ENCODE results near the gene B3GALT4.

Gene B3GALT4

DNA sequence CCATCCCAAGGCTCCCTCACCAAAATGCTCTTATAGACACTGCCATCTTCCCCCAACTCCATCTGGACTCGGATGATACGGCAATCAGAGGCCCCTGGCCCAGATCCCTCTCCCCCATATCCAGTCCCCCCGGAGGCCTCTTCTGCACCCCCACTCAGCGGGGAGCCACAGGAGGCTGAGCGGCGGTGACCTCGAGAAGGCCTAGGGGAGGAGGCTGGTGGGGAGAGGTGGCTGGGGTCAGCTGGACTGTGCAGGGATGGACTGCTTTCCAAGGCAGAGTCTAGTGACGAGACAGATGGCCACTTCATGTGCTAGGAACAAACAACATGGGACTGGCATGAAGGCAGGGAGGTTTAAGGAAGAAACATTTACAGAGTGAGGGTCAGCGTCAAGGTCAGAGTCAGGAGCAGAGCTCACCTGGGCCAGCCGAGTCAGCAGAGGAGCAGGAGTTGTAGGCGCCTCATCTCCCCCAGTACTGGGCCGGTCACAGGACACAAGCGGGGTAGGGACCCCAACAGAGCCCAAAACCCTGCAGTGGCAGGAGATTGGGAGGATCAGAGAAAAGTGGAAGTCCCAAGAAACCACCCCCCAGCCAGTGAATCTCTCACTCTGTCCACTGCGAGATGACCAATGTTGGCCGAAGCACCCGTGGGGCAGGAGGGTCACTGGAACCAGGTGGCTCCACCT lies 16.2 kb downstream of the B3GALT4 start:
- no peak for DNase-seq

DNA sequence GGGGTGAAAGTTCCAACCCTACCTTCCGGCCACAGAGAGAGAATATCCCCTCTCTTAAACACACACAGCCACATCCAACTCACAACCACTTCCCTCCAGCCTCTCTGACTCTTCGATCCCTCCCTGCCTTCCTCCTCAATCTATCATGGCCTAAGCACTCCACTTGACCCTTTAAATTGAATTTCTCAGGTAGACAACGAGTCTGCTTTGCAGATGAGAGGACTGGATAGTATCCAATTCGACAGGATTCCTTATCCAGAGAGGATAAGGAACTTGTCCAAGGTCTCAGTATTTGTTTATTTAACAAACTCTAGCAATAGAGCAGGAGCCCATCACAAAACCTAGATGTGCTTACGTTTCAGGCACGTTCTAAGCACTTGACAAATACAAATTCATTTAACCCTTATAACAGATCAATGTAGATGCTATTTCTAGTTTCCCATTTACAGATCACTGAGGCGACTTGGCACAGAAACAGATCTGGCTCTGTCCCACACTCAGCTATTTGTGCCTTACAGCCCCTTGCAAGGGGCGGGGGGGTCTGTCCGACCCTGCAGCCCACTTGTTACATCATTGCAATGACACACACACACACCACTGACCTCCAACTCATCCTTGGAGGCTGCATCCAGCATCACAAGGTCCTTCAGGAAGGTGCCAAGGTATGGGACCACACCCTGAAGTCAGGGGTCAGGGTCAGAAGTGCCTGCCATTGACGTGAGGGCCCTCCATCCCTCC lies 17.3 kb downstream of the B3GALT4 start:
- no peak for DNase-seq

GRCh38 chr6:33295621-33296369 lies 18.9 kb downstream of the B3GALT4 start:
- no peak for DNase-seq

DNA sequence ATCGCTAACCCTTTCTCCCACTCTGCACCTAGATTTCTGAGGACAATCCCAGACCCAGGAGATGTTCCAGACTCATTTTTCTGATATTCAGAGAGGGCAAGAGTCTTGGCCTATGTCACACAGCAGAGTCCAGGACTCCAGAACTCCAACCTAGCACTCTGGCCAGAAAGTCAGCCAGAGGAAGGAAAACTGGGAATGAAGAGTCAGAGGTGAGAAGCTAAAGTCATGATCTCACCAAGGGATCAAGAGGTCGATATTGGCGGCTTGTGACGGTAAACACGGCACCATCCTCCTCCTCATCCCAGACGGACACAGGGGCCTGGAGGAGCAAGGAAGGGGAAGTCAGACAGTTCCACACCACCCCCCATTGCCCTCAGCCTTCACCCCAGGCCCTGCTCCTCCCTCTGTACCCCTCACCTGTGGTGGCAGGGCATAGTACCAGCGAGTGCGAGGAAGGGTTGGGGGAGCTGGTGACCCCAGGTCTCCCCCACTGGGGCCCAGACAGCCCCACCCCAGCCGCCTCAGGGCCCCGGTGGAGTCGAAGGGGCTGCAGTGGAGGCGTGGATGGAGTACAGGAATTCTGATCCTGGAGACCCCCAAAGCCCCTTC lies 20.0 kb downstream of the B3GALT4 start:
- no peak for DNase-seq

GRCh38 chr6:33297406-33297955 lies 20.6 kb downstream of the B3GALT4 start:
- no peak for DNase-seq

GRCh38 chr6:33297956-33298772 lies 21.2 kb downstream of the B3GALT4 start:
- no peak for DNase-seq

- no peak for DNase-seq
These were observed 21.9 kb downstream of the B3GALT4 start, which contains the start of gene RGL2 for GRCh38 chr6:33298773-33299236. TSS of gene RGL2 (minus strand) at chr6:33298942. CDS start at chr6:33298610, 332 bp downstream.

GRCh38 chr6:33299237-33299944 lies 22.5 kb downstream of the B3GALT4 start:
- peak; percentile 77 for DNase-seq

DNA sequence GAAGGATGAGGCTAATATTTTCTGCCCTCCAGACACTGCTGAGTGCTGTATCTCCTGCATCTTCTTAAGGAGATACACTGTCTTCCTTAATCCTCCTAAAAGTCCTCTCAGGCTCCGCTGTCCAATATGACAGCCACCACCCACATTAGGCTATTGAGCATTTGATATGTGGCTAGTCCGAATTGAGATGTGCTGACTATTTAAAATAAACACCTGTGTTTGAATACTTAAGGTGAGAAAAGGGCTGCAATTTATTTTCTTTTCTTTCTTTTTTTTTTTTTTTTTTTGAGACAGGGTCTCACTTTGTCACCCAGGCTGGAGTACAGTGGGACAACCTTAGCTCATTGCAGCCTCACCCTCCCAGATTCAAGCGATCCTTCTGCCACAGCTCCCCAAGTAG lies 25.0 kb downstream of the B3GALT4 start:
- no peak for DNase-seq

- DNase-seq = no peak
These were observed 27.3 kb downstream of the B3GALT4 start for GRCh38 chr6:33304216-33304615.

GRCh38 chr6:33305052-33305451 lies 28.1 kb downstream of the B3GALT4 start:
- no peak for DNase-seq

DNA sequence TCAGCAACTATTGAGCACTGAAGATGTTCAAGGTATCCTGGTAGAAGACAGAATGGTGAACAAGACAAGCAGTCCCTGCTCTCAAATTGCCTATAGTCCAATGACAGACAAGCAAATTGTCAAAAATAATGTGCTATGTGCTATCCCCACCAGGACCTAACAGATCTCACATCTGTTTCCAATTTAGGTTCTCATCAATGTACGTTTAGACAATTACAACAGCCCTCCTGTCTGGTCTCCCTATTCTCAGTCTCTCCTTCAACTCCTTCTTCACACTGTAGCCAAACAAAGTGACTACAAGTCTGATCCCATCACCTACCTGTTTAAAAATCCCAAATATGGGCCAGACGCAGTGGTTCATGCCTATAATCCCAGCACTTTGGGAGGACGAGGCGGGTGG lies 29.4 kb downstream of the B3GALT4 start:
- no peak for DNase-seq

- peak; percentile 73 for DNase-seq
These were observed 35.6 kb downstream of the B3GALT4 start for GRCh38 chr6:33312361-33313104.

- no peak for DNase-seq
These were observed 36.3 kb downstream of the B3GALT4 start for GRCh38 chr6:33313105-33313708.

DNA sequence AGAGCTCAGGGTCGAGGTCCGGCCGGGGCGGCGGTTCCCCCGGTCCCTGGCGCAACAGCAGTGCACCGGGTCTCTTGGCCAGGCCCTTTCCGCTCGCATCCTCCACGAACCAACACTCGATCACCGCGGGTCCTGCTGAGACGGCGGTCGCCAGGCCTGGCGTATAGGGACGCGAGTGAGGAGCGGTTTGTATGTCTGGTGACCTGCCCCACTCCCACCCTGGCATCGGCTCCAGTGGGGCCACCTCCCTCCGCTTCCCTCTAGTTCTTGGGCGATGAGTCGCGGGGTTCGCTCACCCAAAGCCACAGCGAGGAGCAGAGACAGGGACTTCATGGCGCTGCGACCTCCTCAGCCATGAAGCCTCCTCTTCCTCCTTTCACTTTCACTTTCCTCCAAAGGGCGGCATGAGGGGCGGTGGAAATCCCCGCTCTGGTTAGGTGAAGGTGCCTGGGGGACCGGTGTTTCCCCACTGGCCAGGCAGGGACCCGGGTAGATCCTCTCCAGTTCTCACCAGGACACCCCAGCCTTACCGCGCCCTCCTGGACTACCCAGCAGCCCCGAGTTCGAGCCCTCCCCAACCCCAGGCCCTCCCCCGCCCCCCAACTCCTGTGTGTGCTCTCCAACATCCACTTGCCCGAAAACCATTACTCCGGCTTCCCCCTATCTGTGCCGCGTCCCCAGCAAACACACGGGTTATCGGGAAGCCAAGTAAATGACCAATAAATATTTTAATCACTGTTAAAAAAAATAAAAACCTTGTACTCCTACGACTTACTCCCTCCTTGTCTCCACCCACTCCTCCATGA lies 37.0 kb downstream of the B3GALT4 start, which contains the start of gene TAPBP:
Gene TAPBP, minus strand, starts transcription at position 370 of the 806 bp plus-strand sequence. Its CDS starts 37 bp downstream, at position 333.
- no peak for DNase-seq

- DNase-seq = no peak
These were observed 37.6 kb downstream of the B3GALT4 start for GRCh38 chr6:33314515-33314942.

GRCh38 chr6:33314943-33315792 lies 38.2 kb downstream of the B3GALT4 start:
- peak; percentile 31 for DNase-seq

All from NCI-H1436 treated with DMSO at 0.1 percent for 48 hours (cell line).